GM13976 (cell line): ENCODE measurements around the gene GUCY2C.

ENCODE experiments used
- DNase-seq: peaks from one replicate; pipeline ENCODE4 v3.0.0; 2012; ENCODE audit warnings: low spot score
- in situ Hi-C: fragments of 300-500 bp; cut with MboI; formaldehyde crosslinking; loops from one replicate; pipeline ENCODE4 v1.12.0; 2022; ENCODE audit warnings: low sequenced_read_pairs, mixed read lengths, inconsistent platforms; ENCODE audit not compliant: unreplicated experiment
- TF ChIP-seq, protein P1 (sequence below): IDR thresholded peaks from 2 replicates; pipeline ENCODE4 v1.5.1; 2012; ENCODE audit warnings: borderline replicate concordance, mild to moderate bottlenecking; ENCODE audit not compliant: insufficient read depth; ENCODE audit errors: extremely low read depth, missing control alignments, control extremely low read depth

Gene GUCY2C

DNA sequence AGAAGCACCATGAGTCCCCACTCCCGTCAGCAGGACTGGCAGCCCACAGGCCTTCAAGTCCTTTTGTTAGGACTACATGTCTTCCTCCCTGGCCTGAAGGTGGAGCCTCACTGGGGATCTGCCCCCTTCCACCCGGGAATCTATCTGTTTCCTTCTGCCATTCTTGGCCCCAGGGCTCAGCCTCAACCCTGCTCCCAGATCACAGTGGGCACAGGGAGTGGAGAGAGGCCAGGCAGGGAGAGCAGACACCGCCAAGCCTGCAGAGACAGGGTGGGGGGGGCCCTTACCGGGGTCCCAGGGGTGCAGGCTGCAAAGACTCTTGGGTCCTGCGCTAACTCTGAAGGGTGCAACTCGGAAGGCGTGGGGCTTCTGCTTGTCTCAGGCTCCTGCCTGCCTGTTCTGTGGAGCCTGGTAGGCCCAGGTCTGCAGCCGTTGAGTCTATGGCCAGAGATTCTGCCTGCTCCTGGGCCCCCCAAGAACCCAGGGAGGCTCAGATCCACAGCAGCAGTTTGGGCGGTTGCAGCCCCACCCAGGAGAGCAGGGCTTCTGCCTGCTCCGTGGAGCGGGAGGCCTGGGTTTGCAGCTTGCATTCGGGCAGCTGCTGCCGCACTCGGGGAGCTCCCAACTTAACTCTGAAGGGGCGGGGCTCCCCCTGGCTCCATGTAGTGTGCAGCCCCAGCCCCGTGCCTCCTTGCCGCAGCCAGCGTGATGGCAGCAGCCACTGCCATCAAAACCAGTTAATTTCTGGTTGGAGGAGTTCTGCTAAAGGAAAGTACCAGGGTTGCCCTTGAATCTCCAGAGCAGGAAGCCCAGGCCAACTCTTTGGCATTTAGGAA is 107.0 kb downstream of the GUCY2C start:
- TF ChIP-seq, protein P1, sequence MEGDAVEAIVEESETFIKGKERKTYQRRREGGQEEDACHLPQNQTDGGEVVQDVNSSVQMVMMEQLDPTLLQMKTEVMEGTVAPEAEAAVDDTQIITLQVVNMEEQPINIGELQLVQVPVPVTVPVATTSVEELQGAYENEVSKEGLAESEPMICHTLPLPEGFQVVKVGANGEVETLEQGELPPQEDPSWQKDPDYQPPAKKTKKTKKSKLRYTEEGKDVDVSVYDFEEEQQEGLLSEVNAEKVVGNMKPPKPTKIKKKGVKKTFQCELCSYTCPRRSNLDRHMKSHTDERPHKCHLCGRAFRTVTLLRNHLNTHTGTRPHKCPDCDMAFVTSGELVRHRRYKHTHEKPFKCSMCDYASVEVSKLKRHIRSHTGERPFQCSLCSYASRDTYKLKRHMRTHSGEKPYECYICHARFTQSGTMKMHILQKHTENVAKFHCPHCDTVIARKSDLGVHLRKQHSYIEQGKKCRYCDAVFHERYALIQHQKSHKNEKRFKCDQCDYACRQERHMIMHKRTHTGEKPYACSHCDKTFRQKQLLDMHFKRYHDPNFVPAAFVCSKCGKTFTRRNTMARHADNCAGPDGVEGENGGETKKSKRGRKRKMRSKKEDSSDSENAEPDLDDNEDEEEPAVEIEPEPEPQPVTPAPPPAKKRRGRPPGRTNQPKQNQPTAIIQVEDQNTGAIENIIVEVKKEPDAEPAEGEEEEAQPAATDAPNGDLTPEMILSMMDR = no peak
- no peak for DNase-seq
- in situ Hi-C loops = no loop called here

DNA sequence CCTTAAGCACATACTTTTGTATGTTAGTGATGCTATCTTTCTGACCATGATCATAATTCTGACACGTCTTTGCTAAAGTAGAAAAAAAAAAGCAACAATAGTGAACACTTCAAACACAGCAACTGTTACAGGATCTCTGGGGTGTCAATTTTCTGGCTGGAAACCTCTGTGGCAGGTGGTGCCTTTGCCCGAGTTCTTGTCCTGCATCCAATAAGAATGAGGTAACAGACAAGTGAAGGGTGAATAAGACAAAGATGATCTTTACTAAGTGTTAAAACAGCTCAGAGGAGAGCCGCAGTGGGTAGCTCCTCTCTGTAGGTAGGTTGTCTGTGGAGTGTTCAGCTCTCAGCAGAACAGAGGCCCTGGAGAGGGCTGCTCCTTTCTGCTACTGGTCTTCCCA is 107.8 kb downstream of the GUCY2C start:
- in situ Hi-C loops = no loop called here

DNA sequence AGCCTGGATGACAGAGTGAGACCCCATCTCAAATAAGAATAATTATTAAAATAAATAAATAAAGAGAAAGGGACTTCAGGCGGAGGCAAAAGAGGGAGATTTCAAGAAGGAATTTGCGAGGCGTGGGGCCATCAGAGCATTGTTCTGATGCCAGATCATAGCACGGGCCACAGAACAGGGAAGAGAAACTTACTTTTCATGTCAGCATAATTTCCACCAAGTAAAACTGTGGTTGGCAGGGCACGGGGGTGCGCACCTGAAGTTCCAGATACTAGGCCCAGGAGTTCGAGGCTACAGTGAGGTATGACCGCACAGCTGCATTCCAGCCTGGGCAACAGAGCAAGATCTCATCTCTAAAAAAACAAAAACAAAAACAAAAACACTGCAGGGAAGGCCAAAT is 117.8 kb downstream of the GUCY2C start:
- TF ChIP-seq, protein P1 = no peak
- no peak for DNase-seq
- in situ Hi-C loops = no loop called here

More for the DNA sequence above, 107.8 kb downstream of the GUCY2C start:
- TF ChIP-seq, protein P1 = no peak
- DNase-seq = no peak

DNA sequence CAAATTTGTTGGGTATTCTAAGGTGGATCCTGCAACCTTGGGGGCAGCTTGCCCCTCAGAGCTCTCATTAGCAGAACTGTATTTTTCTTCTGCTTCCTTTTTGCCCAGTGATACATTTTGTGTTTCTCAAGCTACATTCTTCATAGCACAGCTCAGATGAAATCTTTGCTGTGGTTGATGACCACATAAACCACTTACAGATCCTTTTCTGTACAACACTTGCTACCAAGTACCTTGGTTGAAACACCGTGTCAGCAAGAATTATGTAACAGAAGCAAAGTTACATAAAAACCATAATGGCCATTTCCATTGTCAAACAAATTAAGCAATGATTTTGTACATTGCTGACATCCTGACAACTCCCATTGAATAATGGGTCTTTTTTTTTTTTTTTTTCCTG is 119.1 kb downstream of the GUCY2C start:
- in situ Hi-C loops = no loop called here
- no peak for DNase-seq
- TF ChIP-seq, protein P1 = no peak

DNA sequence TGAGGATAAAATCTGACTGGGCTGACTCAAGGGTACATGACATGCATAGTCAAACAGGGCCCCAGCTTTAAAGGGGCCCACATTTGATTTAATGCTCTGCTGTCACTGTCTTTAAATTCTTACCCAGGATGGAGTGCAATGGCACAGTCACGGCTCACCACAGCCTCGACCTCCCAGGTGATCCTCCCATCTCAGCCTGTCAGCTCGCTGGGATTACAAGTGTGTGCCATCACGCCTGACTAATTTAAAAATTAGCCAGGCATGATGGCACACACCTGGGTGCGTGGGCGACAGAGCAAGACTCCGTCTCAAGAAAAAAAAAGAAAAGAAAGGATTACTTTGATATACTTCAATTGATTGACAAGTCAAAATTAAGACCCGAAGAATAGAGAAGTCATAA is 119.5 kb downstream of the GUCY2C start:
- no peak for DNase-seq
- TF ChIP-seq, protein P1 = no peak
- in situ Hi-C loops = no loop called here

- no peak for DNase-seq
- in situ Hi-C loops = no loop called here
- TF ChIP-seq, protein P1 = no peak
Measured at GRCh38 chr12:14575585-14575984, 120.8 kb downstream of the GUCY2C start.
